Dendritic cell treated with granulocyte-macrophage colony-stimulating factor and Interleukin-4, amounts not matched to agents 40 ng/mL and 50 ng/mL, for 4 days (primary cell): ENCODE measurements around the gene PPIF.

ENCODE experiments used
- H3K27ac Mint-ChIP-seq: one replicate; pipeline ENCODE4 v1.8.0; 2022; ENCODE audit warnings: mild to moderate bottlenecking, mixed read lengths
- H3K27me3 Mint-ChIP-seq: one replicate; pipeline ENCODE4 v1.8.0; 2022; ENCODE audit warnings: mild to moderate bottlenecking, mixed read lengths
- H3K36me3 Mint-ChIP-seq: one replicate; pipeline ENCODE4 v1.8.0; 2022; ENCODE audit warnings: low read depth, mixed read lengths
- H3K4me1 Mint-ChIP-seq: one replicate; pipeline ENCODE4 v1.8.0; 2022; ENCODE audit warnings: low read depth, mixed read lengths
- H3K4me3 Mint-ChIP-seq: one replicate; pipeline ENCODE4 v1.8.0; 2022; ENCODE audit warnings: mild to moderate bottlenecking, moderate library complexity, mixed read lengths
- H3K9me3 Mint-ChIP-seq: one replicate; pipeline ENCODE4 v1.8.0; 2022; ENCODE audit warnings: mixed read lengths
- intact Hi-C: fragments of 100-400 bp; cut with micrococcal nuclease; formaldehyde crosslinking; loops from one replicate; pipeline ENCODE4 v1.15.0; 2022

Gene PPIF

GRCh38 chr10:79344502-79345195, 2.6 kb upstream of the PPIF start:
- H3K27me3 Mint-ChIP-seq = peaks cover 3% of the 10 kb centered on the region
- intact Hi-C loops = no loop called here
- H3K27ac Mint-ChIP-seq = peak overlapping the region; percentile 55
- H3K9me3 Mint-ChIP-seq = no peaks in the 10 kb centered on the region
- no peak overlapping the region for H3K4me3 Mint-ChIP-seq
- peaks cover 60% of the 10 kb centered on the region for H3K4me1 Mint-ChIP-seq
- peaks cover 23% of the 10 kb centered on the region for H3K36me3 Mint-ChIP-seq

GRCh38 chr10:79345241-79346011, 1.8 kb upstream of the PPIF start:
- intact Hi-C loops = loop anchor here (2.0 kb wide), 1 partner anchor 51 kb away; no protein-coding TSS in a partner anchor

DNA sequence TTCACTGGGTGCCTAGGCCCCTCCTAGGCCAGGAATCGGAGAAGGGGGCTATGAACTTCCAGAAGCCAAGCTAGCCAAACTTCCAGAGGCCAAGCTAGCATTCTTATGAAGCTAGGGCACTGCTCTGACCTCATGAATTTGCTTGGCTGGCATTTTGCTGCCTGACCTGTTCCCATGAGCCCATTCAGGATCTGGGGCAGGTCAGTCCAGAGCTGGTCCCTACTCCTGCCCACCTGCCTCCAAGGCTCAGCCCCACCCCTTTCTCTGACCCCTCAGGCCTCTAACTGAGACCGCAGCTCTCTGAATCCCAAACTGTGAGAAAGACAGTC, 1.3 kb upstream of the PPIF start:
- peaks cover 36% of the 10 kb centered on the region for H3K36me3 Mint-ChIP-seq
- peaks cover 3% of the 10 kb centered on the region for H3K27me3 Mint-ChIP-seq
- H3K9me3 Mint-ChIP-seq = no peaks in the 10 kb centered on the region
- no peak overlapping the region for H3K27ac Mint-ChIP-seq
- no peak overlapping the region for H3K4me3 Mint-ChIP-seq
- intact Hi-C loops = loop anchor here (2.0 kb wide), 1 partner anchor 51 kb away; no protein-coding TSS in a partner anchor
- peaks cover 73% of the 10 kb centered on the region for H3K4me1 Mint-ChIP-seq

More at GRCh38 chr10:79345241-79346011, 1.8 kb upstream of the PPIF start:
- H3K36me3 Mint-ChIP-seq = peaks cover 30% of the 10 kb centered on the region
- no peaks in the 10 kb centered on the region for H3K9me3 Mint-ChIP-seq
- H3K4me3 Mint-ChIP-seq = no peak overlapping the region
- peak overlapping the region; percentile 25 for H3K27ac Mint-ChIP-seq
- peaks cover 3% of the 10 kb centered on the region for H3K27me3 Mint-ChIP-seq
- H3K4me1 Mint-ChIP-seq = peaks cover 67% of the 10 kb centered on the region

GRCh38 chr10:79346388-79347225, 662 bp upstream of the PPIF start:
- intact Hi-C loops = loop anchor here (2.0 kb wide), 1 partner anchor 52 kb away; no protein-coding TSS in a partner anchor
- Mint-ChIP-seq H3K9me3 (no peaks in the 10 kb centered on the region), H3K36me3 (peaks cover 42% of the 10 kb centered on the region), H3K4me3 (no peak overlapping the region), H3K27ac (peak overlapping the region; percentile 95), H3K27me3 (peaks cover 3% of the 10 kb centered on the region), H3K4me1 (peaks cover 79% of the 10 kb centered on the region)

GRCh38 chr10:79347894-79348639, 798 bp downstream of the PPIF start:
- H3K9me3 Mint-ChIP-seq = no peaks in the 10 kb centered on the region
- peaks cover 87% of the 10 kb centered on the region for H3K4me1 Mint-ChIP-seq
- H3K27ac Mint-ChIP-seq = peak overlapping the region; percentile 95
- H3K27me3 Mint-ChIP-seq = peaks cover 3% of the 10 kb centered on the region
- H3K36me3 Mint-ChIP-seq = peaks cover 57% of the 10 kb centered on the region
- peak overlapping the region; percentile 86 for H3K4me3 Mint-ChIP-seq
- intact Hi-C loops = loop anchor here (2.0 kb wide), 1 partner anchor 53 kb away; no protein-coding TSS in a partner anchor

- Mint-ChIP-seq H3K4me1 (peaks cover 87% of the 10 kb centered on the region), H3K4me3 (peak overlapping the region; percentile 86), H3K36me3 (peaks cover 62% of the 10 kb centered on the region), H3K27me3 (peaks cover 3% of the 10 kb centered on the region), H3K9me3 (no peaks in the 10 kb centered on the region), H3K27ac (peak overlapping the region; percentile 95)
- intact Hi-C loops = no loop called here
These were observed 1.3 kb downstream of the PPIF start for GRCh38 chr10:79348640-79348988.

DNA sequence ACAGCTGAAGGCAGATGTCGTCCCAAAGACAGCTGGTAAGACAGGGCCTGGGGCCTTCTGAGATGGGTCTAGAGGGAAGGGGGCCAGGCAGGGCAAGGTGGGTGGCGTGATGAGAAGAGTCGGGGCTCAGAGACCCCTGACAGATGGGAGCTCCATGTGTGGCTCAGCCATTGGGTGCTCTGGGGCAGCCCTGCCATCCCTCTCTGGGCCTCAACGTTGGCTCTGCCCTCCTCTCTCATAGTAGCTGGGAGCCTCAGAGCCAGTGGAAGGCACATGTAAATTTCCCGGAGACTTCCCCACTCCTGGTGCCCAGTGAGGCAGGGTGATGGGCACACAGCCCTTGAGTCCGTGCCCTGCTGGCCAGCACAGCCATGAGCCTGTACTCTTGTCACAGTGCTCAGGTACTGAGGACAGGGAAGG, 1.8 kb downstream of the PPIF start:
- Mint-ChIP-seq H3K4me3 (peak overlapping the region; percentile 86), H3K36me3 (peaks cover 67% of the 10 kb centered on the region), H3K4me1 (peaks cover 87% of the 10 kb centered on the region), H3K9me3 (no peaks in the 10 kb centered on the region), H3K27me3 (no peaks in the 10 kb centered on the region), H3K27ac (peak overlapping the region; percentile 95)
- intact Hi-C loops = no loop called here

DNA sequence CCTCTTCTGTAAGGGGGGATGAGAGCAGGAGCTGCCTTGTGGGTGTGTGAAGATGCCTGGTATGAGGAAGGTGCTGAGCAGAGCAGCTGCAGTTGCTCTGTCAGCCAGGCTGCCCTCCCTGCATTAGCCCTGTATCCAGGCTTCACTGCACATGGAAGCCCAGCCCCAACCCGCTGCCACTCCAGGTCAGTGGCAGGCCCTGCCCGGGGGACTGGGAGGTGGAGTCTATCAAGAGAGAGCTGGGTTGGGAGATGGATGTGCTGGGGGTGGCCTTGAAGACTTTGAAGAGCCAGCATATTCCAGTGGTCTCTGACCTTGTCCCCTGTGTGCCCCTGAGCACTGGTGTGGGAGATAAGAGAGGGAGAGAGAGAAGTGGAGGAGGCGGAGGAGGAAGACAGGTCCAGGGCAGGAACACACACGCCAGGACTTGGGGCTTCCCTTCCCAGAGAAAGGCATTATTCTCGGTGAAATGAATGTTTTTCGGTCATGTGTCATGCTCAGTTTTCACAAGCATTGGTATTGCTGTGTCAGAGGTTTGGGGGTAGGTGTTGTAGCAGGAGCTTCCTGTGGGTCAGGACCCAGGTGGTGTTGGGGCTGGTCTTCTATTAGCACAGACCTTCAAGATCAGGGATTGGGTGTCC, 2.6 kb downstream of the PPIF start:
- H3K36me3 Mint-ChIP-seq = peaks cover 75% of the 10 kb centered on the region
- peaks cover 90% of the 10 kb centered on the region for H3K4me1 Mint-ChIP-seq
- peak overlapping the region; percentile 95 for H3K27ac Mint-ChIP-seq
- no peaks in the 10 kb centered on the region for H3K27me3 Mint-ChIP-seq
- no peaks in the 10 kb centered on the region for H3K9me3 Mint-ChIP-seq
- peak overlapping the region; percentile 37 for H3K4me3 Mint-ChIP-seq
- intact Hi-C loops = no loop called here

- peak overlapping the region; percentile 95 for H3K27ac Mint-ChIP-seq
- intact Hi-C loops = no loop called here
- peaks cover 82% of the 10 kb centered on the region for H3K36me3 Mint-ChIP-seq
- peaks cover 90% of the 10 kb centered on the region for H3K4me1 Mint-ChIP-seq
- no peaks in the 10 kb centered on the region for H3K27me3 Mint-ChIP-seq
- no peak overlapping the region for H3K4me3 Mint-ChIP-seq
- H3K9me3 Mint-ChIP-seq = no peaks in the 10 kb centered on the region
These were observed 3.3 kb downstream of the PPIF start for GRCh38 chr10:79350407-79351154.

DNA sequence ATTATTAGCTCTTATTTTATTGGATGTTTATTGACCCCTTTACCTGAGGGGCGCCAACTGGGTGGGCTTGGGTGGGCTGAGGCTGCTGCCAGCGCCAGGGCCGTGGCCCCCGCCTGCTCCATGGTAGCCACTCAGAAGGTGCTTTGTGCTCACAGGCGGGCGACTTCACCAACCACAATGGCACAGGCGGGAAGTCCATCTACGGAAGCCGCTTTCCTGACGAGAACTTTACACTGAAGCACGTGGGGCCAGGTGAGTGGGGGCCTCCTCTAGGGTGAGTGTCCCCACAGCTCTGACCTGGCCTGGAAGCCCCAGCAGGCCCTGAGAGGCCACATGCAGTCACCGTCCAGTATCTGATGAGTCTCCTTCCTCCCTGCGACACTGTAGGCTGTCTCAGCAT, 4.1 kb downstream of the PPIF start:
- Mint-ChIP-seq H3K4me3 (no peak overlapping the region), H3K27ac (peak overlapping the region; percentile 20), H3K9me3 (no peaks in the 10 kb centered on the region), H3K36me3 (peaks cover 86% of the 10 kb centered on the region), H3K4me1 (peaks cover 90% of the 10 kb centered on the region), H3K27me3 (no peaks in the 10 kb centered on the region)
- intact Hi-C loops = no loop called here

- Mint-ChIP-seq H3K36me3 (peaks cover 91% of the 10 kb centered on the region), H3K4me1 (peaks cover 84% of the 10 kb centered on the region), H3K4me3 (no peak overlapping the region), H3K27ac (no peak overlapping the region), H3K27me3 (no peaks in the 10 kb centered on the region), H3K9me3 (no peaks in the 10 kb centered on the region)
- intact Hi-C loops = no loop called here
These were observed 5.0 kb downstream of the PPIF start for GRCh38 chr10:79352035-79352877.

GRCh38 chr10:79353000-79353406, 5.7 kb downstream of the PPIF start:
- Mint-ChIP-seq H3K36me3 (peaks cover 91% of the 10 kb centered on the region), H3K27ac (no peak overlapping the region), H3K4me3 (no peak overlapping the region), H3K27me3 (no peaks in the 10 kb centered on the region), H3K4me1 (peaks cover 83% of the 10 kb centered on the region), H3K9me3 (no peaks in the 10 kb centered on the region)
- intact Hi-C loops = no loop called here
